Heart left ventricle (tissue), 13 donors: ENCODE data around the gene CLSTN2.

Source experiments
- CTCF ChIP-seq, 12 donors: fragments of 200-600 bp; sonication (generic) in 4 of 12; IDR thresholded peaks; one replicate each; pipeline versions ENCODE4 v1.5.0 to v1.8.0; 2018 to 2022; ENCODE audit warnings: antibody characterized with exemption in 12 of 12, mild to moderate bottlenecking in 5 of 12
- POLR2A ChIP-seq, 2 donors: fragments of 450-650 bp; IDR thresholded peaks; one replicate each; pipeline ENCODE4 v1.6.1; 2017; ENCODE audit warnings: antibody characterized with exemption in 2 of 2, mild to moderate bottlenecking in 2 of 2, moderate library complexity in 2 of 2
- donor health status: ischemic (EF 13 %, LVEDD 7.1; RV severe dilation, severe dysfunction).
- donor health status: DM: no; HTN: yes; CAD: no.
- donor health status: DM: no; HTN: no; CAD: no.
- donor health status: ischemic (EF 25% LVEDD 6.9; RV normal size, moderate dysfunction).
- donor health status: ischemic (EF 25% LVEDD 5.7; RV mildly dilated, moderate dysfunction).
- donor health status: ischemic (EF 35%, LVEDD 5.7; RV mildly dilated, moderate dysfunction).
- donor health status: nonischemic (EF 11% LVEDD 7.7; RV severe dilation, severe dysfunction).
- donor health status: DM: yes; HTN: yes; CAD: no.
- donor health status: PGD.
- donor health status: ischemic (EF 29% LVEDD 5.4; RV normal size, mild dysfunction).
- donor health status: nonischemic (EF 23%, LVEDD 6.1; RV moderate dilation, normal function).

DNA sequence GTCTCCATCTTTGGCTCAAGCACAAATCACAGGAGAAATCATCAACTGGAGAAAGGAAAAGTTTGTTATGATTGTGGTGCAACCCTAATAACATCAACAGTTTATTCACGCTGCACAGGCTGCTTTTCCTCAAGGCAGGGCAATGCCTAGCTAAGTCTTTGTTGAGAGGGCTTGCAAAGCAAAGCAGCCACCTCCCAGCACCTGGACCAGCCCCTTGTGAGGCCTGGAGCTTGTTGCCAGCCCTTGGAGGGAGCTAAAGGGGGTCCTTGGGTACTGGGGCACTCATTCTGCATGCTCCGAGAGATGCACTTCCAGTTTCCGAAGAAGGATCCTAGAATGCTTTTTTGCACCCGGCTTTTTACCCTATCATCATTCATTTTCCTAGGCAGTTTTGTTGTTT is 288.2 kb downstream of the CLSTN2 start:
- no peak for TF ChIP-seq CTCF (IDR thresholded peaks at IDR 0.05)
- no peak for TF ChIP-seq POLR2A (IDR thresholded peaks at IDR 0.05)
